HEK293T (cell line): Measurements from ENCODE around the gene MVD.

Source experiments
- ELF4 ChIP-seq: fragments of 450-650 bp; IDR thresholded peaks from 2 replicates; pipeline ENCODE4 v1.6.1; 2017; ENCODE audit warnings: antibody characterized with exemption
- SP1 ChIP-seq: fragments of 450-650 bp; IDR thresholded peaks from 2 replicates; pipeline ENCODE4 v1.6.1; 2017
- SUZ12 ChIP-seq: fragments of 450-650 bp; IDR thresholded peaks from 2 replicates; pipeline ENCODE4 v1.6.1; 2016; ENCODE audit warnings: mild to moderate bottlenecking

- no peak for TF ChIP-seq SP1
- no peak for TF ChIP-seq SUZ12
- no peak for TF ChIP-seq ELF4
Observed at GRCh38 chr16:88659160-88659559, 3.7 kb downstream of the MVD start.
